ENCODE measurements around the gene MACROH2A2. TPM values are rescaled to one million over a fixed set of nuclear protein-coding genes. Genes with fewer than 3 reads are reported as not detected.
"Not testable (repeated sequence)": the region's sequence is repeated elsewhere in the genome, so short reads cannot be mapped to it uniquely, and the experiment has no call there.

Gene MACROH2A2
- total RNA-seq, 1 experiment from 2014 or later, result 42.7 TPM

DNA sequence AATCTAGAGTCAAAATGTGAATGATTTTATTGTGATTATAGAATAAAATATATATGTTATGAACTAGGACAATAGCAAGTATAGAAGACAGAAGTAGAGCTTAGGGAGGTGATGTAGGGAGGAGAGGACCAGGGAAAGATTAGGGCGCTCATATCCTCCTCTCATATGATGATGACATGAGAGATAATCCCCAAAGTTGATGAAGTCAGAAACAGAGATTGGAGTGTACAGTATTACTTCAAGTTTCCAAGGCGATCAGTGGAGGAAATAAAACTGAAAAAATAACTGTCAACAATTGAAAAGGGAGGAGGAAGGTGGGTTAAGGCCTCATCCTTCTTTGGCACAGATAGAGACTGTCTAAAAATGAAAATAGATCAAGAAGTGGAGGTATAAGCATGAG, 14.9 kb downstream of the MACROH2A2 start:
- no peak for DNase-seq (ENCODE audit: low spot score)

DNA sequence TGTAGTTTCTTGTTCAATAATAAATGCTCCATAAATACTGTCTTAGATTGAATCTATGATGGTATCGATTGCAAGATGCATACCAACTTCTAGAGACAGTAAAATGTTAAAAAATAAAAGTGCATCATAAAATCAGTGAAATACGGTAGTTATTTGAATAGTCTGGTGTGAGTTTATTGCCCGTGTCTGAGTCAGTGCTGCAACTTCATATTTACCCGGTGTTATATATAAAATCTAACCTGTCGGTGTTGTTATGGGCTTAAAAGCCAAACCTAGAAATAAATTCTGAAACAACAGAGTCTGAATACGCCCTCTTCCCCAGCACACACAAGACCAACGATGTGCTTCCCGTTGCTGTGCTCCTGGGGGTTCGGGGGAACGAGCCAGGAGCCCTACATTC, 16.3 kb downstream of the MACROH2A2 start:
- DNase-seq (ENCODE audit: low spot score), result no peak

DNA sequence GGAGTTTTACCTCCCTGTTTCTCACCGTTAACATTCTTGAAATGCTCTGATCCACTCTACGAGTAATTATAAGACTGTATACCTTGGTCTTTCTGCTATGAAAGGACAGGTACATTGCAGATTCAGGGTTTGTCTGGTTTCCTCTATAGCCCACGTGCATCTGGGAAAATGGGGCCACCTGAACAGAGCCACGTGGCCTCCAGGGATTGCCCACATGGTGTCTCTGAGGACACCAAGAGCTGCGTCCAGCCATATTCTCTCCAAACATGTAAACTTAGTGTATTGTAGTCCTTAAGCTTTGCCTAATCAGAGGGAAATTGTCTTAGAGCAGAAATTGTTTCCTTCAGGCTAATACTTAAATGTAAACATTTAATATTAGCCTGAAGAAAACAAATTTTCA, 16.7 kb downstream of the MACROH2A2 start:
- no peak for DNase-seq (ENCODE audit: low spot score)

- DNase-seq (ENCODE audit: low spot score), result no peak
Observed at GRCh38 chr10:70070834-70071233, 18.2 kb downstream of the MACROH2A2 start.

- DNase-seq (ENCODE audit: low spot score), result no peak
Observed at GRCh38 chr10:70074165-70074564, 21.5 kb downstream of the MACROH2A2 start.

- DNase-seq (ENCODE audit: low spot score), result no peak
Observed at GRCh38 chr10:70074971-70075370, 22.3 kb downstream of the MACROH2A2 start.

DNA sequence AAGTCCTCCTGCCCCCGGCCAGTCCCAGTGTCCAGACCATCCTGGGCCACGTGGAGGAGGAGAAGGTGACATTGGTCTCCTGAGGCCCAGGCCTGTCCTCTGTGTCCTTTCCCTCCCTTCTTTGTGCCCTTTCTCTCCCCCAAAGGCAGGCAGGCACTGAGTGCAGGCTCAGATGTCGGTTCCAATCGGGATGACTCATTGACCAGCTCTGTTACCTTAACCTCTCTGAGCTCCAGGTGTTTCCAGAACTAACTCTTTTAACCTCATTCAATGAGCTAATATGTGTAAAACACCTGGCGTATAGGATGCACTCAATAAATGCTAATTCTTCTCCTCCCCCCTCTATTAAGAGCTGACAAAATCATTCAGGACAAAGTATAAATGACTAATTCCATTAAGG, 25.7 kb downstream of the MACROH2A2 start:
- no peak for DNase-seq (ENCODE audit: low spot score)

DNA sequence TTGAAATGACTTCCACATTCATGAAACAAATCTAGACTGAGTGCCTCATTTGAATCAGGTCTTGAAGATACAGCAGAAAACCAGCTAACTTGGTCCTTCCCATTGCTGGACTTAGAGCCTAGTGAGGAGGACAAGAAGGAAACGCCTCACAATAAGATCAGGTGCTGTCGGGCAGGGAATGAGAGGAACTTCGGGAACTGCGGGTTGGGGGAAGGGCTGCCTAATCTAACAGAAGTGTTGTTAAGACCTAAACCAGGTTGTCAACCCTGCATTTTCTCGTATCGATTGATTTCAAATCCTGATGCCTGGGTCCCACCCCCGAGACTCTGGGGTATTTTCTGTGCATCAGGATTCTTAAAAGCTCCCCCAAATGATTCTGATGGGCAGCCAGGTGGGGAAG, 26.3 kb downstream of the MACROH2A2 start:
- DNase-seq (ENCODE audit: low spot score), result no peak

DNA sequence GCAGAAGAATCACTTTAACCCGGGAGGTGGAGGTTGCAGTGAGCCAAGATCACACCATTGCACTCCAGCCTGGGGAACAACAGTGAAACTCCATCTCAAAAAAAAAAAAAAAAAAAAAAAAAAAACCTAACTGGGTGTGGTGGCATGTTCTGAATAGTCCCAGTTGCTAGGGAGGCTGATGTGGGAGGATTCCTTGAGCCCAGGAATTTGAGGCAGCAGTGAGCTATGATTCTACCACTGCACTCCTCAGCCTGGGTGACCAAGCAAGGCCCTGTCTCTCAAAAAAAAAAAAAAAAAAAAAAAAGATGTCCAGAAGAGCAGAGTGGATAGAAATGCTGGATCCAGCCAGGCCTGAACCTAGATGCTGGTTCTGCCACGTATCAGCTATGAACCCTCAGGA, 28.1 kb downstream of the MACROH2A2 start:
- DNase-seq (ENCODE audit: low spot score), result not testable (repeated sequence)

DNA sequence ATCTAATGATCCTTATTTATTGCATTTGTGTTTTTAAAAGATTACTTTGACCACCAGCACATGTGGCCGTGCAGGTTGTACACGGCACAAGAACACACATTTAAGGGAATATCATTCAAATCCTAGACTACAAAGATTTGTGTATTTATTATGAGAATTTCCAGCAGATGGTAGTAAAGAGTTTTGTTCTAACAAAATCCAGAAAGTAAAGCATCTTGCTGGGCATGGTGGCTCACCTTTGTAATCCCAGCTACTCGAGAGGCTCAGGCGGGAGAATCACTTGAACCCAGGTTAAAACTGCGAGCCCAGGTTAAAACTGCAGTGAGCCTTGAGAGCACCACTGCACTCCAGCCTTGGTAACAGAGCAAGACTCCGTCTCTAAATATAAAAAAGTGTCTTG, 31.5 kb downstream of the MACROH2A2 start:
- no peak for DNase-seq (ENCODE audit: low spot score)

DNA sequence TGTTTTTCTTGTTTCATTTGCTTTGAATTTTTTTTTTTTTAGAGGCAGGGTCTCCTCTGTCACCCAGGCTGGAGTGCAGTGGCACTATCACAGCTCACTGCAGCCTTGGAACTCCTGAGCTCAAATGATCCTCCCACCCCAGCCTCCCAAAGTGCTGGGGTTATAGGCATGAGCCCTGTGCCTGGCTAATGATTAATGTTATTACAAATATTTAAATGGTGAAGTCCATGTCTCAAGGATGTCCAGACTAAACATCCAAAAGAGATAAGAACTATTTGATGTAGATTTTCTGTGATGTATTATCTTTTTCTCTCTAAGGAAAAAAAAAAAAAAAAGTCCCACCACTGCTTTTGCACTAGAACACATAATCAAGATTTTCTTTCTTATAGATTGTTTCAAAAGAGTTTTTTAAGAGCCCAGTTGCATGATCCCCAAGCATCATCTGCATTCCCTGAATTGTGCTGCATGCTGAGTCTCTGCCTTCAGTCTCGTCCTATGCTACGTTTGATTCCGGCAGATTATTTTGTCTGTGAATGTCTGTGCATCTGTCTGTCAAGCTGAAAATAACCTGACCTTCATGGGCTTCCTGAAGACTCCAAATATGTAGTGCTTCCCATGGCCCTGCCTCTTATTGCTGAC, 33.4 kb downstream of the MACROH2A2 start:
- no peak for DNase-seq (ENCODE audit: low spot score)

GRCh38 chr10:70087616-70088307, 35.1 kb downstream of the MACROH2A2 start:
- DNase-seq (ENCODE audit: low spot score), result no peak

DNA sequence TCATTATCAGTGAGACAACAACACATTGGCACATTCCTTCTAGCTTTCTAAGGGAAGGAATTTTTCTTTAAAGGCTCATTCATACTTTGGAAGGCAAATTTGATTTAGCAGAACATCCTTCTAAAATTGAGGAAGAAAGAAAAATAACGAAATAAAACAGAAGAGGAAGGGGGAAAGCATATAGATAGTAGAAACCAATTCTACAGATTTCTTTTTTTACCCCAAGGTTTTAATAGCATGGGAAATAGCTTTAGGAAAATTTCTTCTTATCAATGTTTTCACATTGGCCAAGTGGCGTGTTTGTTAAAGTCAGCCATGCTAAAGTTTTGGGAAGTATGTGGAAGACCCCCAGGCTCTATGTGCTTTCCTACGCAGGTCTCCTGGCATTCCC, 35.7 kb downstream of the MACROH2A2 start:
- DNase-seq (ENCODE audit: low spot score), result no peak

DNA sequence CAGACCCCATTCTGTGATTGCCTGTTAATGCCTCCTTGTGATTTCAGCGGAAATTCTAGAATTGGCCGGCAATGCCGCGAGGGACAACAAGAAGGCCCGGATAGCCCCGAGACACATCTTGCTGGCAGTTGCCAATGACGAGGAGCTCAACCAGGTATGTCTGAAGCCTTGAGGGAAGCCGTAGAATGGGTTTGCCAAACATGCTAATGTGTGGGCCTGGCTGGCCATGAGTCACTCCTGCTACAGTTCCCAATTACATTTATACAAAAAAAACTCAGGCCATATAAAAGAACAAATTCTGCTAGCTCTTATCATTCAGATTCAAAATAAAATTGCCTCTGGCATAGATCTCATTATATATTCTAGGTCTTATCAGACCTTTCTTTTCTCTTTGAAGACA, 37.4 kb downstream of the MACROH2A2 start:
- no peak for DNase-seq (ENCODE audit: low spot score)

- DNase-seq (ENCODE audit: low spot score), result no peak
Observed at GRCh38 chr10:70090951-70091350, 38.3 kb downstream of the MACROH2A2 start.

GRCh38 chr10:70092389-70092718, 39.7 kb downstream of the MACROH2A2 start:
- DNase-seq (ENCODE audit: low spot score), result no peak

DNA sequence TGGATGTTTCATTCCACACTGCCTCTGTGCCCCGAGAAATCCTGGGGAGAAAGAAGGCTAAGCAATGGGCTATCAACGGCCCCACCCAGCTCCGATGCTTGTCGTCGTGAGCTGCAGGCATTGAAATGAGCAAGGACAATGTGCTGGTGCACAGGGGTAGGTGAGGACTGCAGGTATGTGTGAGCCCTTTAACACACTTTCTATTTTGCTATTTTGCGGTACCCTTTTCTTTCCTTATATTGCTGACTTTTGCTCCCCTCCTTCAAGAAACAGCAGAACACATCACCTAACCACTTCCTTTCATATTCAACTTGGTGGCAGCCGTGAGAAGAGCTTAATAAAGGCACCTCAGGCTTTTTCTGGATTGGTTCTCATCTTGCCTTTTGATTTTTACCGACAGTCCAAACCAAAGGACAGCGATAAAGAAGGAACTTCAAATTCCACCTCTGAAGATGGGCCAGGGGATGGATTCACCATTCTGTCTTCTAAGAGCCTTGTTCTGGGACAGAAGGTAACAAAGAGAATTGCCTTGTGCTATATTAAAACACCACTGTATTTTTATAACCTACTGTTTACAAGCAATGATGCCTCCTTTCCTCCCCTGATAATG, 40.8 kb downstream of the MACROH2A2 start:
- no peak for DNase-seq (ENCODE audit: low spot score)

- no peak for DNase-seq (ENCODE audit: low spot score)
Observed at GRCh38 chr10:70094250-70094649, 41.6 kb downstream of the MACROH2A2 start.

GRCh38 chr10:70096016-70096704, 43.5 kb downstream of the MACROH2A2 start:
- no peak for DNase-seq (ENCODE audit: low spot score)

GRCh38 chr10:70096705-70097420, 44.2 kb downstream of the MACROH2A2 start:
- DNase-seq (ENCODE audit: low spot score), result no peak

DNA sequence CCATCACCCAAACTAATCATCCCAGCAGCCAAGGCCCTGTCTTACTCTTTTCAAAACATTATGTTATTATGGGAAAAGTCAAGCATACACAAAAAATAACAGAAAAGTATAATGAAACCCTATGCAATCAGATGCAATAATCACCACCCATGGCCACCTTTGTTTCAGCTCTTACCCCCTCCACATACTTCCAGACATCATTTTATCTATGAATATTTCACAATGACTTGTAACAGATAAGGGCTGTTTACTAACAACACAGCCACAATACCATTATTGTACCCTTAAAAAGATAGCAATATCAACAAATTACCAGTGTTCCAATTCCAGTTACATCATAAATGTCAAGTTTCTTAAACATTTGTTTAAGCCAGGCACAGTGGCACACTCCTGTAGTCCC, 44.8 kb downstream of the MACROH2A2 start:
- DNase-seq (ENCODE audit: low spot score), result no peak

GRCh38 chr10:70098271-70098670, 45.6 kb downstream of the MACROH2A2 start:
- DNase-seq (ENCODE audit: low spot score), result no peak

Data from H4 (cell line).